Right lobe of liver (tissue), 4 donors: ENCODE measurements around the gene RER1.

Source experiments
- POLR2A ChIP-seq: fragments of 450-650 bp; IDR thresholded peaks from one replicate; pipeline ENCODE4 v1.6.1; 2017; ENCODE audit warnings: antibody characterized with exemption, mild to moderate bottlenecking
- TF ChIP-seq, protein P1 (sequence below), 4 donors: fragments of 200-600 bp in 3 of 4; fragments of 450-650 bp in 1 of 4; IDR thresholded peaks; one replicate each; pipeline versions ENCODE4 v1.5.1 to v1.8.0; 2016 to 2022; ENCODE audit warnings: antibody characterized with exemption in 4 of 4, mild to moderate bottlenecking in 2 of 4
- donor health status: DM: no; HTN: no; CAD: no.
- donor health status: DM: no; HTN: no; CAD: no.
- donor health status: DM: no; HTN: yes; CAD: no.

- no peak for TF ChIP-seq POLR2A
- TF ChIP-seq, protein P1, sequence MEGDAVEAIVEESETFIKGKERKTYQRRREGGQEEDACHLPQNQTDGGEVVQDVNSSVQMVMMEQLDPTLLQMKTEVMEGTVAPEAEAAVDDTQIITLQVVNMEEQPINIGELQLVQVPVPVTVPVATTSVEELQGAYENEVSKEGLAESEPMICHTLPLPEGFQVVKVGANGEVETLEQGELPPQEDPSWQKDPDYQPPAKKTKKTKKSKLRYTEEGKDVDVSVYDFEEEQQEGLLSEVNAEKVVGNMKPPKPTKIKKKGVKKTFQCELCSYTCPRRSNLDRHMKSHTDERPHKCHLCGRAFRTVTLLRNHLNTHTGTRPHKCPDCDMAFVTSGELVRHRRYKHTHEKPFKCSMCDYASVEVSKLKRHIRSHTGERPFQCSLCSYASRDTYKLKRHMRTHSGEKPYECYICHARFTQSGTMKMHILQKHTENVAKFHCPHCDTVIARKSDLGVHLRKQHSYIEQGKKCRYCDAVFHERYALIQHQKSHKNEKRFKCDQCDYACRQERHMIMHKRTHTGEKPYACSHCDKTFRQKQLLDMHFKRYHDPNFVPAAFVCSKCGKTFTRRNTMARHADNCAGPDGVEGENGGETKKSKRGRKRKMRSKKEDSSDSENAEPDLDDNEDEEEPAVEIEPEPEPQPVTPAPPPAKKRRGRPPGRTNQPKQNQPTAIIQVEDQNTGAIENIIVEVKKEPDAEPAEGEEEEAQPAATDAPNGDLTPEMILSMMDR (IDR thresholded peaks at IDR 0.05) = no peak
Observed at GRCh38 chr1:2376261-2376741, 15.3 kb upstream of the RER1 start.
